Astrocyte (in vitro differentiated cells and primary cell): ENCODE data around the gene OCIAD2. TPM values are rescaled to one million over a fixed set of nuclear protein-coding genes. Genes with fewer than 3 reads are reported as not detected.

ENCODE experiments used
- DNase-seq: peaks from one replicate; pipeline ENCODE4 v3.0.0-alpha.2; 2010; ENCODE audit warnings: low read depth
- FAIRE-seq: peaks from 2 replicates; lab custom pipeline; 2011; peaks lifted over from hg19 to GRCh38; lab: Jason Lieb, UNC
- H2AFZ ChIP-seq: 2 replicates; pipeline ENCODE4 v1.6.0; 2012; ENCODE audit warnings: low read depth, low read length, inconsistent platforms
- H3K27ac ChIP-seq: 2 replicates; pipeline ENCODE4 v1.5.1; 2011; ENCODE audit warnings: low read depth, low read length, inconsistent platforms
- H3K27me3 ChIP-seq: 2 replicates; pipeline ENCODE4 v1.6.0; 2011; ENCODE audit warnings: low read length, inconsistent platforms; ENCODE audit not compliant: insufficient read depth
- H3K36me3 ChIP-seq: 2 replicates; pipeline ENCODE4 v1.5.1; 2011; ENCODE audit warnings: low read length, inconsistent platforms; ENCODE audit not compliant: insufficient read depth
- H3K4me1 ChIP-seq: 2 replicates; pipeline ENCODE4 v1.5.1; 2011; ENCODE audit warnings: low read length, inconsistent platforms; ENCODE audit not compliant: insufficient read depth
- H3K4me2 ChIP-seq: 2 replicates; pipeline ENCODE4 v1.6.0; 2012; ENCODE audit warnings: low read length, inconsistent platforms
- H3K4me3 ChIP-seq: 2 replicates; pipeline ENCODE4 v1.5.1; 2011; ENCODE audit warnings: low read depth, mild to moderate bottlenecking, low read length, inconsistent platforms; ENCODE audit not compliant: insufficient read depth
- H3K79me2 ChIP-seq: 2 replicates; pipeline ENCODE4 v1.6.0; 2012; ENCODE audit warnings: mild to moderate bottlenecking, low read length, inconsistent platforms; ENCODE audit not compliant: insufficient read depth
- H3K9ac ChIP-seq: 2 replicates; pipeline ENCODE4 v1.6.0; 2012; ENCODE audit warnings: mild to moderate bottlenecking, low read length, inconsistent platforms
- H3K9me3 ChIP-seq: 2 replicates; pipeline ENCODE4 v1.5.1; 2012; ENCODE audit warnings: low read depth, mild to moderate bottlenecking, low read length, inconsistent platforms; ENCODE audit not compliant: insufficient read depth
- H4K20me1 ChIP-seq: 2 replicates; pipeline ENCODE4 v1.6.0; 2012; ENCODE audit warnings: low read length, inconsistent platforms; ENCODE audit not compliant: insufficient read depth
- H3K27ac Mint-ChIP-seq: one replicate; pipeline ENCODE4 v1.8.0; 2021; ENCODE audit warnings: mild to moderate bottlenecking, mixed read lengths; ENCODE audit not compliant: unreplicated experiment
- H3K27me3 Mint-ChIP-seq: one replicate; pipeline ENCODE4 v1.8.0; 2021; ENCODE audit warnings: low read depth, mixed read lengths; ENCODE audit not compliant: unreplicated experiment
- H3K36me3 Mint-ChIP-seq: one replicate; pipeline ENCODE4 v1.8.0; 2021; ENCODE audit warnings: low read depth, mixed read lengths; ENCODE audit not compliant: unreplicated experiment
- H3K4me1 Mint-ChIP-seq: one replicate; pipeline ENCODE4 v1.8.0; 2021; ENCODE audit warnings: low read depth, mixed read lengths; ENCODE audit not compliant: unreplicated experiment
- H3K4me3 Mint-ChIP-seq: one replicate; pipeline ENCODE4 v1.8.0; 2021; ENCODE audit warnings: mild to moderate bottlenecking, moderate library complexity, mixed read lengths; ENCODE audit not compliant: unreplicated experiment
- H3K9me3 Mint-ChIP-seq: one replicate; pipeline ENCODE4 v1.8.0; 2021; ENCODE audit warnings: mild to moderate bottlenecking, mixed read lengths; ENCODE audit not compliant: unreplicated experiment
- CTCF ChIP-seq: IDR thresholded peaks from 2 replicates; pipeline ENCODE4 v1.5.1; 2011; ENCODE audit warnings: low read depth, mild to moderate bottlenecking, inconsistent platforms, low read length, moderate library complexity; ENCODE audit not compliant: insufficient read depth
- EZH2 ChIP-seq: IDR thresholded peaks from 2 replicates; pipeline ENCODE4 v1.6.1; 2012; ENCODE audit warnings: mild to moderate bottlenecking, low read length, inconsistent platforms; ENCODE audit not compliant: insufficient read depth
- total RNA-seq: library from RNA; stranded (reverse); gene quantifications from 2 replicates; pipeline ENCODE4 v1.2.1, GENCODE V29; 2021

OCIAD2 gene
- total RNA-seq, 1 donor from 2014 or later: 76.1 TPM

GRCh38 chr4:48863728-48864127, 42.8 kb downstream of the OCIAD2 start:
- Mint-ChIP-seq H3K9me3 (peaks cover 12% of the 10 kb centered on the region), H3K27ac (no peak overlapping the region), H3K36me3 (peaks cover 7% of the 10 kb centered on the region), H3K4me1 (no peaks in the 10 kb centered on the region), H3K4me3 (no peak overlapping the region), H3K27me3 (no peaks in the 10 kb centered on the region)
- Histone ChIP-seq H3K27ac (no peak overlapping the region), H3K9me3 (no peaks in the 10 kb centered on the region), H3K4me2 (no peak overlapping the region), H4K20me1 (peaks cover under 1% of the 10 kb centered on the region), H3K4me3 (no peak overlapping the region), H3K27me3 (no peaks in the 10 kb centered on the region), H3K79me2 (no peaks in the 10 kb centered on the region), H3K9ac (no peak overlapping the region), H3K4me1 (no peaks in the 10 kb centered on the region), H2AFZ (no peak overlapping the region), H3K36me3 (peaks cover 6% of the 10 kb centered on the region)
- no peak for FAIRE-seq
- no peak for DNase-seq
- no peak for TF ChIP-seq CTCF
- no peak for TF ChIP-seq EZH2

- H3K4me3 Mint-ChIP-seq: no peak overlapping the region
- no peaks in the 10 kb centered on the region for H3K27me3 Mint-ChIP-seq
- peaks cover 4% of the 10 kb centered on the region for H3K36me3 Mint-ChIP-seq
- FAIRE-seq (no peak), DNase-seq (no peak)
- H3K4me1 Mint-ChIP-seq: no peaks in the 10 kb centered on the region
- no peak overlapping the region for H3K27ac ChIP-seq
- H2AFZ ChIP-seq: no peak overlapping the region
- H3K9me3 Mint-ChIP-seq: peaks cover 6% of the 10 kb centered on the region
- no peaks in the 10 kb centered on the region for H3K4me1 ChIP-seq
- no peaks in the 10 kb centered on the region for H3K9me3 ChIP-seq
- H3K27me3 ChIP-seq: no peaks in the 10 kb centered on the region
- no peak overlapping the region for H3K9ac ChIP-seq
- H3K4me3 ChIP-seq: no peak overlapping the region
- peaks cover 3% of the 10 kb centered on the region for H3K79me2 ChIP-seq
- H3K36me3 ChIP-seq: peaks cover 6% of the 10 kb centered on the region
- peaks cover 6% of the 10 kb centered on the region for H4K20me1 ChIP-seq
- H3K27ac Mint-ChIP-seq: no peak overlapping the region
- TF ChIP-seq CTCF (no peak), EZH2 (no peak)
- H3K4me2 ChIP-seq: no peak overlapping the region
Observed at GRCh38 chr4:48862661-48863060, 43.9 kb downstream of the OCIAD2 start.

DNA sequence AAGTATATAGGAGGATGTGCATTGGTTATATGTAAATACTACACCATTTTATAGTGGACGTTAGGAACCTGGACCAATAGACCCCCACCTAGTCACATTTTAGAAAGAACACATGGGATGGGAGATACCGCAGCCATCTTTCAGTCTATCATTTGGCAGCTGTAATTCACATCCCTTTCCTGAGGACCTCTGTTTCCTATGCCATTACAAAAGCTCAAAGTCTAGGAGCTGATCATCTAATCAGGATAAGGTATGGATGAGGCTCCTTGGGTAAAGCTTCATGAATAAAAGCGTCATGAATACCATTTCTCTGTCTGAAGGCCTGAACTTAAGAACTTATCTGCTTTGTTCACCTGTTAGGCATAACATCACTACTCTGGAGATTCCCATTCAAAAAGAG, 44.5 kb downstream of the OCIAD2 start:
- H3K4me1 Mint-ChIP-seq: no peaks in the 10 kb centered on the region
- Histone ChIP-seq H3K4me1 (no peaks in the 10 kb centered on the region), H3K9ac (no peak overlapping the region), H3K4me3 (no peak overlapping the region), H3K9me3 (no peaks in the 10 kb centered on the region), H3K27me3 (no peaks in the 10 kb centered on the region), H3K36me3 (peaks cover 6% of the 10 kb centered on the region), H3K27ac (no peak overlapping the region), H2AFZ (no peak overlapping the region), H3K79me2 (peaks cover 3% of the 10 kb centered on the region), H4K20me1 (peaks cover 6% of the 10 kb centered on the region), H3K4me2 (no peak overlapping the region)
- peaks cover 4% of the 10 kb centered on the region for H3K9me3 Mint-ChIP-seq
- H3K27me3 Mint-ChIP-seq: no peaks in the 10 kb centered on the region
- DNase-seq (no peak), FAIRE-seq (no peak)
- TF ChIP-seq CTCF (no peak), EZH2 (no peak)
- no peak overlapping the region for H3K4me3 Mint-ChIP-seq
- H3K27ac Mint-ChIP-seq: no peak overlapping the region
- peaks cover 4% of the 10 kb centered on the region for H3K36me3 Mint-ChIP-seq
